ENCODE data around the gene UXS1.

The UXS1 gene

GRCh38 chr2:106065983-106066820 is 127.9 kb downstream of the UXS1 start:
- no peak for DNase-seq (ENCODE audit: low read depth, low spot score)
- Histone ChIP-seq H3K9me3 (ENCODE audit: control insufficient read depth, insufficient read depth, low read length) (no peaks in the 10 kb centered on the region), H3K4me3 (ENCODE audit: low read length) (peak overlapping the region; percentile 67; the same call in 1 of the 2 replicates), H3K36me3 (ENCODE audit: control insufficient read depth, insufficient read depth, low read length) (no peaks in the 10 kb centered on the region), H3K4me1 (ENCODE audit: control insufficient read depth, insufficient read depth, low read length) (no peaks in the 10 kb centered on the region; the same call in 1 of the 2 replicates), H3K27me3 (ENCODE audit: control insufficient read depth, insufficient read depth, low read length) (peaks cover 6% of the 10 kb centered on the region; the same call in 1 of the 2 replicates), H3K27ac (ENCODE audit: low read length) (no peak overlapping the region)
- WGBS (ENCODE audit: insufficient coverage, insufficient read length): no CpG with 5 or more reads among the region's 26 CpGs

- Histone ChIP-seq H3K4me3 (ENCODE audit: low read length) (peak overlapping the region; percentile 67), H3K27ac (ENCODE audit: low read length) (no peak overlapping the region), H3K36me3 (ENCODE audit: control insufficient read depth, insufficient read depth, low read length) (no peaks in the 10 kb centered on the region), H3K4me1 (ENCODE audit: control insufficient read depth, insufficient read depth, low read length) (no peaks in the 10 kb centered on the region; the same call in 1 of the 2 replicates), H3K27me3 (ENCODE audit: control insufficient read depth, insufficient read depth, low read length) (peaks cover 6% of the 10 kb centered on the region; the same call in 1 of the 2 replicates), H3K9me3 (ENCODE audit: control insufficient read depth, insufficient read depth, low read length) (no peaks in the 10 kb centered on the region)
- no peak for DNase-seq (ENCODE audit: low read depth, low spot score)
- no CpG with 5 or more reads among the region's 68 CpGs for WGBS (ENCODE audit: insufficient coverage, insufficient read length)
Measured at GRCh38 chr2:106065268-106065982, 128.7 kb downstream of the UXS1 start.

- Histone ChIP-seq H3K4me1 (ENCODE audit: control insufficient read depth, insufficient read depth, low read length) (no peaks in the 10 kb centered on the region), H3K4me3 (ENCODE audit: low read length) (no peak overlapping the region), H3K36me3 (ENCODE audit: control insufficient read depth, insufficient read depth, low read length) (no peaks in the 10 kb centered on the region), H3K27me3 (ENCODE audit: control insufficient read depth, insufficient read depth, low read length) (peaks cover 6% of the 10 kb centered on the region; the same call in 1 of the 2 replicates), H3K27ac (ENCODE audit: low read length) (no peak overlapping the region), H3K9me3 (ENCODE audit: control insufficient read depth, insufficient read depth, low read length) (no peaks in the 10 kb centered on the region)
- no peak for DNase-seq (ENCODE audit: low read depth, low spot score)
- no CpG with 5 or more reads among the region's 5 CpGs for WGBS (ENCODE audit: insufficient coverage, insufficient read length)
Measured at GRCh38 chr2:106063181-106063580, 130.9 kb downstream of the UXS1 start.

GRCh38 chr2:106062627-106063026 is 131.5 kb downstream of the UXS1 start:
- H3K27ac ChIP-seq (ENCODE audit: low read length): no peak overlapping the region
- no peaks in the 10 kb centered on the region for H3K4me1 ChIP-seq (ENCODE audit: control insufficient read depth, insufficient read depth, low read length)
- no CpG with 5 or more reads among the region's 5 CpGs for WGBS (ENCODE audit: insufficient coverage, insufficient read length)
- peaks cover 6% of the 10 kb centered on the region; the same call in 1 of the 2 replicates for H3K27me3 ChIP-seq (ENCODE audit: control insufficient read depth, insufficient read depth, low read length)
- no peak for DNase-seq (ENCODE audit: low read depth, low spot score)
- H3K4me3 ChIP-seq (ENCODE audit: low read length): no peak overlapping the region
- no peaks in the 10 kb centered on the region for H3K36me3 ChIP-seq (ENCODE audit: control insufficient read depth, insufficient read depth, low read length)
- no peaks in the 10 kb centered on the region for H3K9me3 ChIP-seq (ENCODE audit: control insufficient read depth, insufficient read depth, low read length)

- Histone ChIP-seq H3K4me3 (ENCODE audit: low read length) (no peak overlapping the region), H3K9me3 (ENCODE audit: control insufficient read depth, insufficient read depth, low read length) (no peaks in the 10 kb centered on the region), H3K4me1 (ENCODE audit: control insufficient read depth, insufficient read depth, low read length) (no peaks in the 10 kb centered on the region), H3K27me3 (ENCODE audit: control insufficient read depth, insufficient read depth, low read length) (peaks cover 6% of the 10 kb centered on the region; the same call in 1 of the 2 replicates), H3K27ac (ENCODE audit: low read length) (no peak overlapping the region), H3K36me3 (ENCODE audit: control insufficient read depth, insufficient read depth, low read length) (no peaks in the 10 kb centered on the region)
- DNase-seq (ENCODE audit: low read depth, low spot score): no peak
- WGBS (ENCODE audit: insufficient coverage, insufficient read length): no CpG with 5 or more reads among the region's 9 CpGs
Measured at GRCh38 chr2:106061611-106062349, 132.3 kb downstream of the UXS1 start.

GRCh38 chr2:106059416-106060065 is 134.6 kb downstream of the UXS1 start:
- Histone ChIP-seq H3K27me3 (ENCODE audit: control insufficient read depth, insufficient read depth, low read length) (peaks cover 2% of the 10 kb centered on the region; the same call in 1 of the 2 replicates), H3K4me3 (ENCODE audit: low read length) (no peak overlapping the region), H3K27ac (ENCODE audit: low read length) (no peak overlapping the region), H3K9me3 (ENCODE audit: control insufficient read depth, insufficient read depth, low read length) (no peaks in the 10 kb centered on the region), H3K4me1 (ENCODE audit: control insufficient read depth, insufficient read depth, low read length) (no peaks in the 10 kb centered on the region), H3K36me3 (ENCODE audit: control insufficient read depth, insufficient read depth, low read length) (no peaks in the 10 kb centered on the region)
- WGBS (ENCODE audit: insufficient coverage, insufficient read length): no CpG with 5 or more reads among the region's 6 CpGs
- no peak for DNase-seq (ENCODE audit: low read depth, low spot score)

- WGBS (ENCODE audit: insufficient coverage, insufficient read length): no CpG with 5 or more reads among the region's 4 CpGs
- Histone ChIP-seq H3K4me1 (ENCODE audit: control insufficient read depth, insufficient read depth, low read length) (no peaks in the 10 kb centered on the region), H3K36me3 (ENCODE audit: control insufficient read depth, insufficient read depth, low read length) (no peaks in the 10 kb centered on the region), H3K27ac (ENCODE audit: low read length) (no peak overlapping the region), H3K4me3 (ENCODE audit: low read length) (no peak overlapping the region), H3K27me3 (ENCODE audit: control insufficient read depth, insufficient read depth, low read length) (no peaks in the 10 kb centered on the region), H3K9me3 (ENCODE audit: control insufficient read depth, insufficient read depth, low read length) (no peaks in the 10 kb centered on the region)
- DNase-seq (ENCODE audit: low read depth, low spot score): no peak
Measured at GRCh38 chr2:106058469-106059137, 135.5 kb downstream of the UXS1 start.

- H3K4me1 ChIP-seq (ENCODE audit: control insufficient read depth, insufficient read depth, low read length): no peaks in the 10 kb centered on the region
Measured at GRCh38 chr2:106057206-106057605, 136.9 kb downstream of the UXS1 start.

GRCh38 chr2:106054880-106055655 is 139.0 kb downstream of the UXS1 start:
- H3K4me3 ChIP-seq (ENCODE audit: low read length): no peak overlapping the region
- H3K9me3 ChIP-seq (ENCODE audit: control insufficient read depth, insufficient read depth, low read length): peaks cover 1% of the 10 kb centered on the region; the same call in 1 of the 2 replicates
- no peaks in the 10 kb centered on the region for H3K27me3 ChIP-seq (ENCODE audit: control insufficient read depth, insufficient read depth, low read length)
- no peaks in the 10 kb centered on the region for H3K36me3 ChIP-seq (ENCODE audit: control insufficient read depth, insufficient read depth, low read length)
- no peak for DNase-seq (ENCODE audit: low read depth, low spot score)
- no peak overlapping the region for H3K27ac ChIP-seq (ENCODE audit: low read length)
- no peaks in the 10 kb centered on the region for H3K4me1 ChIP-seq (ENCODE audit: control insufficient read depth, insufficient read depth, low read length)
- WGBS (ENCODE audit: insufficient coverage, insufficient read length): no CpG with 5 or more reads among the region's 12 CpGs

More at GRCh38 chr2:106057206-106057605, 136.9 kb downstream of the UXS1 start:
- WGBS (ENCODE audit: insufficient coverage, insufficient read length): no CpG with 5 or more reads among the region's 4 CpGs
- H3K27me3 ChIP-seq (ENCODE audit: control insufficient read depth, insufficient read depth, low read length): no peaks in the 10 kb centered on the region
- no peak overlapping the region for H3K4me3 ChIP-seq (ENCODE audit: low read length)
- no peak for DNase-seq (ENCODE audit: low read depth, low spot score)
- H3K27ac ChIP-seq (ENCODE audit: low read length): no peak overlapping the region
- H3K36me3 ChIP-seq (ENCODE audit: control insufficient read depth, insufficient read depth, low read length): no peaks in the 10 kb centered on the region
- no peaks in the 10 kb centered on the region for H3K9me3 ChIP-seq (ENCODE audit: control insufficient read depth, insufficient read depth, low read length)
